ENCODE results near the gene TRMT10C. TPM values are rescaled to one million over a fixed set of nuclear protein-coding genes. Genes with fewer than 3 reads are reported as not detected.

Gene TRMT10C
- total RNA-seq (2022; extraction: Qiagen RNA extraction): 31.4 to 36.3 TPM (median 35.7 TPM) in 5 replicates

DNA sequence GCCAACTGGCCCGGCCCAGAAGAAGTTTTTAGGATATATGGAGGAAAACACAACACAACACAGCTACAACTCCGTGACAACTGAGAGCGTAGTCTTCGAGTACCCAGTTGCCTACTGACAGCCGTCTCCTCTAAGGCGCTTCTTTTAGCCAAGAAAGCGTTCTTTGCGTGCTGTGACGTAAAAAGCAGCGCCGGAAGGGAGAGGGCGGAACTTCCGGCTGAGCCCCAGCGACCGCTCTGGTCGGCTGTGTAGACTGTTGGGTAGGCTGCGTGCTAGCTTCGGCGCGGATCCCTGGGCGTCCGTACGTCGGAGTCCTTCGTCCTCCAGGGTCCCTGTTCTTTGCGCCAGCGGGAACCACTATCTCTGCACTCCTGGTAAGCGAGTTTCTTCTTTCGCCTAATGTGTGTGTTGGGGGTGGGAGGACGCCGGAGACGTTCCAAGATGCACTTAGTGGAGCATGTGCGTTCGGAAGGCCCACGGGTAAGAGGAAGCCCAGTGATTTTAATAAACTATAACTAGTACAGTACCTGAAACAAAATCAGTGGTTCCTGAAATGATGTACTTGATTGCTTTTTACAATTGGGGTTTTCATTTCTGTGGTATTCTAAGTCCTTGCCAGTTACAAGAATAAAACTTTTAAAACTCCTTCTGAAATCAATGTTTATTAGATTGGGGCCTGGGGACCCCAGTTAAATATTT, at the start of gene TRMT10C:
Gene TRMT10C, plus strand, starts transcription at position 239 of the 699 bp plus-strand sequence. CDS start 2,914 bp downstream, outside the sequence.

DNA sequence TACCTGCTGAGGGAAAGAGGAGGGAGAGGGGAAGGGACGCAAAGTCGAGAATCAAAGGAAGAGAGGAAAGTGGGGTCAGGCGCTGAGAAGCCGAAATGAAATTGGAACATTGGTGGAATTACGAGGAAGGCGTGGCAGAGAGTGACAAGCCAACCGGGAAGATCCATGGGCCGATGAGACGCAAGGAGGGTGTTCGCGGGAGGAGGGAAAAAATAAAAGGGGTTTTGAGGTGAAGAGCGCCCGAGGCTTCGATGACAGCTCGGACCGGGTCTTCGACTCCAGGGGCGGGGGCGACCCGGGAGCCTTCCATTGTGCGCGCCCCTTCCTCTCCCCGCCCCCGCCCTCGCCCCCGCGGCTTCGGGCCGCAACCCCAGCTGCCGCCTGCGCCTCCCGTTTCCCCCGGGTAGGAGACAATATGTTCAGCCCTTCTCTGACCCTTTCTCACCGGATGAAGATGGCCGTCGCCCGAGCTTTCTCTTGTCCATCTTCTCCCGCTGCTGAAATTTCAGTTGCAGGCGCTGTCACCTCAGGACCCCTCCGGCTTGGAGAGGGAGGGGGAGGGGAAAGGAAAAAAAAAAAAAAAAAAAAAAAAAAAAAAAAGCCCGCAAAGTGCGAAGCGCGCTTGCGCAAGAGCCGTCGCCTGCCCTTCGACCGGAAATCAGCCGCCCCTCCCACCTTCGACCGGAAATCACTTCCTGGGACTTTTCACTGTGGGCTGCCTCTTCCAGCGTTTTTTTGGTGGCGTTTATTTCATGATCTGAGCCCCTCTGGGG, 48.8 kb upstream of the TRMT10C start, which contains the start of gene SENP7:
Gene SENP7, minus strand, starts transcription at position 567 of the 773 bp plus-strand sequence. Its CDS starts 82 bp downstream, at position 485.

DNA sequence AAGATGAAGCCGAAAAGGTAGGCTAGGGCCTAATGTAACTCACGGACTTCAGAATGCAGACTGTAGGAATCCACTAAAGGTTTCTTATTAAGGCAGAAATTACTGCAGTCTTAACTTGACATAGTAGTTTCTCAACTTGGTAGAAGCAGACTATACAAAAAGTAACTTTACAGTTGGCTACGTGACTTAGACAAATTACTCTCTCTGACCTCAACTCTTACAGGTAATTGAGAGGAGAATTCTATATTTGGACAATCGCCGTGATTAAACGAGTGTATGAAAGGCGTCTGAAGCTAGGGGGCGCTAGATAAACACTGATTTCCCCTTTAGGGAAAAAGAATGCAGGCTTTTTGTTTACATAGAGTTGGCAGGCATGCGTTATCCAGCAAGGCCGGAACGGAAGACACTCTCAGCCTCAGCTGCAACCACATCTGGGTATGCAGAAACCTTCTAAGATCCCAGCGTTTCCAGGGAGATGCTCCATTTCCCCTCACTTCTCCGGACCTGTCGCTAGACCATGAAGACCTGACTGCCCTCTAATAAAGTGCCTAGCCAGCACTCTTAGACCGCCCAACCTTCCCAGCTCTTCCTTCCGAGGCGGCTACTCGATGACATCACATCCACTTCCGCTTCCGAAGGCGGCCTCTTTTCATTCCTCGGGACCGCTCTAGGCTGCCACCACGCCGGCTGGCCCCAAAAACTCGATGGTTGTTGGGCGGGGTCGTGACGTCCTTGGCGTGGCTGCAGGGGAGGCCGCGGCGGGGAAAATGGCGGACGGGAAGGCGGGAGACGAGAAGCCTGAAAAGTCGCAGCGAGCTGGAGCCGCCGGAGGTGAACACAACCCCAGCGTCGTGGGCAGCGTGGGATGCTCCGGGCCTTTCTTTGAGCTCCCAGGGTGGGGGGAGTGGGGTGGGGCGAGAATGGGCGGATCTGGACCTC, 12.1 kb downstream of the TRMT10C start, which contains the start of gene PCNP:
Gene PCNP, plus strand, starts transcription at position 732 of the 939 bp plus-strand sequence. Its CDS starts 36 bp downstream, at position 768.

Other genes starting within 250 kb of the TRMT10C start
- gene IMPG2, start 241.3 kb upstream of the TRMT10C start, total RNA-seq (2022; extraction: Qiagen RNA extraction): 0.01 TPM in 1 of 5 replicates, not detected in the others
- 1.5 to 2.4 TPM (median 2.2 TPM) in 5 replicates for gene SENP7, start 48.7 kb upstream of the TRMT10C start, total RNA-seq (2022; extraction: Qiagen RNA extraction)
- 91.1 to 121 TPM (median 103 TPM) in 5 replicates for gene PCNP, start 12.3 kb downstream of the TRMT10C start, total RNA-seq (2022; extraction: Qiagen RNA extraction)
- gene ZBTB11, start 115.3 kb downstream of the TRMT10C start, total RNA-seq (2022; extraction: Qiagen RNA extraction): 9.5 to 10.8 TPM (median 10.0 TPM) in 5 replicates
- 1,580 to 1,949 TPM (median 1,610 TPM) in 5 replicates for gene RPL24, start 124.8 kb downstream of the TRMT10C start, total RNA-seq (2022; extraction: Qiagen RNA extraction)
- 3.5 to 5.4 TPM (median 4.6 TPM) in 5 replicates for gene CEP97, start 162.7 kb downstream of the TRMT10C start, total RNA-seq (2022; extraction: Qiagen RNA extraction)
- 21.7 to 26.6 TPM (median 25.4 TPM) in 5 replicates for gene NXPE3, start 217.3 kb downstream of the TRMT10C start, total RNA-seq (2022; extraction: Qiagen RNA extraction)